PC-9 (cell line): Measurements from ENCODE around the gene SDK1. TPM values are rescaled to one million over a fixed set of nuclear protein-coding genes. Genes with fewer than 3 reads are reported as not detected.

Experiments
- BruUV-seq: library from RNA; stranded (reverse); fragments of 400-500 nt; replicated peaks from 2 replicates; lab custom pipeline; 2021; lab: Mats Ljungman, UMichigan
- CTCF ChIA-PET: fragments of 300-600 bp; sonication (Branson Sonifier 250); formaldehyde crosslinking; loops from one replicate; lab custom pipeline; 2022; ENCODE audit warnings: antibody characterized with exemption; lab: Charles Lee
- POLR2A ChIA-PET: fragments of 300-600 bp; sonication (Branson Sonifier 250); formaldehyde crosslinking; loops from one replicate; lab custom pipeline; 2022; ENCODE audit warnings: antibody characterized with exemption; ENCODE audit not compliant: unreplicated experiment; lab: Charles Lee
- DNase-seq, 2 experiments: peaks; one replicate each; pipeline versions ENCODE4 v3.0.0 to v3.0.0-alpha.2; 2015 to 2022; ENCODE audit warnings: mixed read lengths in 1 of 2
- H2AFZ ChIP-seq: fragments of 200-600 bp; sonication (generic); 2 replicates; pipeline ENCODE4 v1.8.1; 2017; ENCODE audit warnings: antibody characterized with exemption
- H3F3A ChIP-seq: fragments of 200-600 bp; sonication (generic); 2 replicates; pipeline ENCODE4 v1.8.1; 2017; ENCODE audit warnings: antibody characterized with exemption, mild to moderate bottlenecking, low read depth; ENCODE audit not compliant: insufficient read depth
- H3K27ac ChIP-seq: fragments of 200-600 bp; sonication (generic); 2 replicates; pipeline ENCODE4 v1.6.1; 2016; ENCODE audit warnings: mixed run types
- H3K27me3 ChIP-seq: fragments of 200-600 bp; sonication (generic); 2 replicates; pipeline ENCODE4 v1.6.1; 2016; ENCODE audit warnings: low read depth, mixed run types; ENCODE audit not compliant: insufficient read depth
- H3K36me3 ChIP-seq: fragments of 200-600 bp; sonication (generic); 2 replicates; pipeline ENCODE4 v1.6.1; 2016; ENCODE audit warnings: low read depth, mixed run types
- H3K4me1 ChIP-seq: fragments of 200-600 bp; sonication (generic); replicated peaks from 2 replicates; pipeline ENCODE4 v1.6.1; 2016; ENCODE audit warnings: mixed run types; ENCODE audit not compliant: insufficient read depth
- H3K4me2 ChIP-seq: fragments of 200-600 bp; sonication (generic); 2 replicates; pipeline ENCODE4 v1.6.1; 2017; ENCODE audit warnings: mixed run types
- H3K4me3 ChIP-seq: fragments of 200-600 bp; sonication (generic); 2 replicates; pipeline ENCODE4 v1.6.1; 2016; ENCODE audit warnings: mixed run types
- H3K79me2 ChIP-seq: fragments of 200-600 bp; sonication (generic); 2 replicates; pipeline ENCODE4 v1.6.1; 2017; ENCODE audit warnings: low read depth, mixed run types
- H3K9me2 ChIP-seq: fragments of 200-600 bp; sonication (generic); 2 replicates; pipeline ENCODE4 v1.8.1; 2017; ENCODE audit warnings: mild to moderate bottlenecking; ENCODE audit not compliant: insufficient read depth
- H3K9me3 ChIP-seq: fragments of 200-600 bp; sonication (generic); 2 replicates; pipeline ENCODE4 v1.8.1; 2016; ENCODE audit warnings: low read depth; ENCODE audit not compliant: insufficient read depth
- H4K20me1 ChIP-seq: fragments of 200-600 bp; sonication (generic); 2 replicates; pipeline ENCODE4 v1.8.1; 2017; ENCODE audit not compliant: insufficient read depth
- EZH2 ChIP-seq: fragments of 200-600 bp; sonication (generic); IDR thresholded peaks from 2 replicates; pipeline ENCODE4 v1.8.0; 2017; ENCODE audit warnings: antibody characterized with exemption, low read depth
- intact Hi-C: fragments of 100-400 bp; cut with micrococcal nuclease; formaldehyde crosslinking; loops from one replicate; pipeline ENCODE4 v1.10.0; 2022; ENCODE audit not compliant: unreplicated experiment
- total RNA-seq: library from RNA; stranded (reverse); gene quantifications from 2 replicates; pipeline ENCODE4 v1.2.3, GENCODE V29; 2021
- TF ChIP-seq, protein P1 (sequence below): fragments of 200-600 bp; sonication (generic); conservative IDR thresholded peaks from 2 replicates; pipeline ENCODE4 v1.6.1; 2017; ENCODE audit warnings: mixed run types, antibody characterized with exemption, mild to moderate bottlenecking, moderate library complexity

The SDK1 gene
- total RNA-seq, 1 experiment from 2014 or later: not detected

DNA sequence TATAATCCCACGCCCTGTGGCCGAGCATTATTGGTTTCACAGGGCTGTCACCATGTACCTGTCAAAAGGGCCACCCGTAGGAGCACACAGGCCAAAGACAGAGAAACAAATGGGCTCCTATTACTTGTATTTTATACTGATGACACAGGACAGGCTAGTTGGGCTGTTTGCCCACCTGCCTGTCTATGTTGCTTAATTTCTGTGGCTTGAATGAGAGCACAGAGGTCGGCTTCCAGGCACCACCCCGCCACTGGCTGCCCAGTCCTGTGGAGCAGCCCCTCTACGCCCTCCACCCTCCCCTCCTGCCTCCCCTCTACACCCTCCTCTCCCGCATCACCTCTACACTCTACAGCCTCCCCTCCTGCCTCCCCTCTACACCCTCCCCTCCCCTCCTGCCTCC lies 652.9 kb downstream of the SDK1 start:
- Histone ChIP-seq H3K4me1 (no peaks in the 10 kb centered on the region), H3K9me3 (no peaks in the 10 kb centered on the region), H3F3A (no peaks in the 10 kb centered on the region), H3K4me2 (no peak overlapping the region), H3K27ac (no peak overlapping the region), H2AFZ (no peak overlapping the region), H3K79me2 (no peaks in the 10 kb centered on the region), H3K9me2 (no peaks in the 10 kb centered on the region), H3K27me3 (peaks cover 93% of the 10 kb centered on the region), H3K36me3 (no peaks in the 10 kb centered on the region), H4K20me1 (no peaks in the 10 kb centered on the region), H3K4me3 (no peak overlapping the region)
- TF ChIP-seq, protein P1, sequence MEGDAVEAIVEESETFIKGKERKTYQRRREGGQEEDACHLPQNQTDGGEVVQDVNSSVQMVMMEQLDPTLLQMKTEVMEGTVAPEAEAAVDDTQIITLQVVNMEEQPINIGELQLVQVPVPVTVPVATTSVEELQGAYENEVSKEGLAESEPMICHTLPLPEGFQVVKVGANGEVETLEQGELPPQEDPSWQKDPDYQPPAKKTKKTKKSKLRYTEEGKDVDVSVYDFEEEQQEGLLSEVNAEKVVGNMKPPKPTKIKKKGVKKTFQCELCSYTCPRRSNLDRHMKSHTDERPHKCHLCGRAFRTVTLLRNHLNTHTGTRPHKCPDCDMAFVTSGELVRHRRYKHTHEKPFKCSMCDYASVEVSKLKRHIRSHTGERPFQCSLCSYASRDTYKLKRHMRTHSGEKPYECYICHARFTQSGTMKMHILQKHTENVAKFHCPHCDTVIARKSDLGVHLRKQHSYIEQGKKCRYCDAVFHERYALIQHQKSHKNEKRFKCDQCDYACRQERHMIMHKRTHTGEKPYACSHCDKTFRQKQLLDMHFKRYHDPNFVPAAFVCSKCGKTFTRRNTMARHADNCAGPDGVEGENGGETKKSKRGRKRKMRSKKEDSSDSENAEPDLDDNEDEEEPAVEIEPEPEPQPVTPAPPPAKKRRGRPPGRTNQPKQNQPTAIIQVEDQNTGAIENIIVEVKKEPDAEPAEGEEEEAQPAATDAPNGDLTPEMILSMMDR: no peak
- intact Hi-C loops: no loop called here
- CTCF ChIA-PET: no interaction called here
- POLR2A ChIA-PET: no interaction called here
- DNase-seq: no peak
- no TSS peak for BruUV-seq

DNA sequence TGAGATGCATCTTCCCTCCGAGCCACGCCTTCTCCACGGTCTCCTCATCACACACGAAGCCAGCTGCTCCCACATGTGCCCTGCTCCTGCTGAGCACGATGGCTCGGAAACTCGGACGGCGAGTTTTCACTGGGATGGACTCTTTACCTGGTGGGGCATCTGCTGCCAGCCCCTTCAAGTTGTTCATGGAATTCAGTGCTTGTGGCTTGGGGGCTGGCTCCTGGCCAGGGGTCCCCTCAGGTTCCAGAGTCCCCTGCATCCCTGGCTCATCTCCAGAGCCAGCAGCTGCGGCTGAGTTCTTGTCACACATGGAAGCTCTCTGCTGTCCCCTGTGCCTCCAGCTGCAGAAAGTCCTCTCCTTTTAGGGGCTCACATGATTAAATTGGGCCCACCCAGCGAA lies 654.0 kb downstream of the SDK1 start:
- no peaks in the 10 kb centered on the region for H4K20me1 ChIP-seq
- no peak overlapping the region for H2AFZ ChIP-seq
- no peaks in the 10 kb centered on the region for H3K4me1 ChIP-seq
- no peak for TF ChIP-seq EZH2
- TF ChIP-seq, protein P1: no peak
- no TSS peak for BruUV-seq
- H3K9me3 ChIP-seq: no peaks in the 10 kb centered on the region
- no peaks in the 10 kb centered on the region for H3K9me2 ChIP-seq
- no peak overlapping the region for H3K4me2 ChIP-seq
- no peak for DNase-seq
- no peaks in the 10 kb centered on the region for H3F3A ChIP-seq
- POLR2A ChIA-PET: no interaction called here
- no peaks in the 10 kb centered on the region for H3K79me2 ChIP-seq
- CTCF ChIA-PET: no interaction called here
- H3K27ac ChIP-seq: no peak overlapping the region
- H3K36me3 ChIP-seq: no peaks in the 10 kb centered on the region
- H3K4me3 ChIP-seq: no peak overlapping the region
- H3K27me3 ChIP-seq: peaks cover 93% of the 10 kb centered on the region
- intact Hi-C loops: no loop called here

DNA sequence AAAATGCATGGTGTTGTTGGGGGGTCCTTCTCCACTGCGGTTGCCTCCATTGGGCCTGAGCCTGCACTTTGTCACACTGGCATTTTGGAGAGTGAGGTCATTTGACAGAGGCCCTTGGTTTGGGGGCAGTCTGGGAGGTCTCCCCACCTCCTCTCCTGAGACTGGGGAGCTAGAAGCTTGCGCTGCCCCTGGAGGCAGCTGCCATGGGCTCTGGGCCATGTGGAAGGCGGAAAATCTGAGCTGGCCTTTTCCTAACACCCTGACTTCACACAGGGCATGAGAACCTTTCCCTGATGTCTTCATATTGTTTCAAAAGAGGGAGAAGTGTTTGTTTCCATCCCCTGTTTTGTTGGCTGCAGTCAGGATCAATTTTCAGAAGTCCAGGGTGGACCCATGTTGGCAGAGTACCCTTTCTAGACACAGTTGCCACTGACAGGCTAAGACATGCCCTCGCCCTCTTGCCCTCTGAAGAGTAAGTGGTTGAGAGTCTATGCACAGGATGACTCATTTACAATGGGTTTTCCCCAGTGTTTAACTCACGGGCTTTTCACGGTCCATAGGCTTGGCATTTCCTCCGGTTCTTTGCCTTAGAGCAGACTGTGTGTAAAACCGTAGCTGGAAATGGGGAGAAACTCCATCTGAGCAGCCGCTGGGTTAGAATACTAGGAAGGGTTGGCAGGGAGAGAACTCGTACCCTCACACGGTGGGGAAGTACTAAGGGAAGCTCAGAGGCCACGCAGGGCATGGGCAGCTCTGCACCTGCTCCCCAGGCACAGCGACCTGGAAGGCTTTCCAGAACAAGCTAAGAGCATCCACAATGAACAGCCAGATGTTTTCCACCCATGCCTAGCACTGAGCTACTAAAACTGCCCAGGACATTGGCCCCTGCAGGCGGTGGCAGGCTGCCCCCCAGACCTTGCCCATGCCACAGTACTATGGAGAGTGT lies 655.0 kb downstream of the SDK1 start:
- intact Hi-C loops: no loop called here
- H3K4me3 ChIP-seq: no peak overlapping the region
- H3K4me2 ChIP-seq: no peak overlapping the region
- no peaks in the 10 kb centered on the region for H4K20me1 ChIP-seq
- DNase-seq: no peak
- no peak overlapping the region for H2AFZ ChIP-seq
- no peaks in the 10 kb centered on the region for H3K4me1 ChIP-seq
- H3K27me3 ChIP-seq: peaks cover 93% of the 10 kb centered on the region
- POLR2A ChIA-PET: no interaction called here
- no peaks in the 10 kb centered on the region for H3K36me3 ChIP-seq
- TF ChIP-seq, protein P1: no peak
- TF ChIP-seq EZH2: no peak
- H3K9me2 ChIP-seq: no peaks in the 10 kb centered on the region
- CTCF ChIA-PET: no interaction called here
- H3K27ac ChIP-seq: no peak overlapping the region
- no peaks in the 10 kb centered on the region for H3K79me2 ChIP-seq
- no peaks in the 10 kb centered on the region for H3F3A ChIP-seq
- BruUV-seq: no TSS peak
- no peaks in the 10 kb centered on the region for H3K9me3 ChIP-seq
